Astrocyte (in vitro differentiated cells and primary cell): ENCODE results near the gene AFF3.

Experiments used
- EZH2 ChIP-seq: IDR thresholded peaks from 2 replicates; pipeline ENCODE4 v1.6.1; 2012; ENCODE audit warnings: mild to moderate bottlenecking, low read length, inconsistent platforms; ENCODE audit not compliant: insufficient read depth
- TF ChIP-seq, protein P1 (sequence below): IDR thresholded peaks from 2 replicates; pipeline ENCODE4 v1.5.1; 2011; ENCODE audit warnings: low read depth, mild to moderate bottlenecking, inconsistent platforms, low read length, moderate library complexity; ENCODE audit not compliant: insufficient read depth

DNA sequence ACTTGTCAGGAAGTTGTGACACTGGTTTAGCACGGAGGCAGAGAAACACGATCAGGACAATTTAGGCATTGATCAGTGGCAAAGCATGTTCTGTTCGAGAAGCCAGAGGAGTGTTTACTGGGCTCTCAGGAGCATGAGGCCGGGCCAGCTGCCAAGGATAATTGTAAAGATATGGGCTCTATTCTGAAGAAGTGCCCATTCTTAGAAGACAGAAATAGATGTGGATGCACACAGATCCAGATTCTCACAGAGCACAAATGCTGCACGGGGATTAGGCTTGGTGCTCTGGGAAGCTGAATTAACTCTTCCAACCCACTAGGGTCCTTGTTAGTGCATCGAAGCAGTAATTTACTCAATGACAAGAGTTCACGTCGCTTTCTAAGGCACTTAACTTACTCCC is 16.2 kb downstream of the AFF3 start:
- TF ChIP-seq, protein P1, sequence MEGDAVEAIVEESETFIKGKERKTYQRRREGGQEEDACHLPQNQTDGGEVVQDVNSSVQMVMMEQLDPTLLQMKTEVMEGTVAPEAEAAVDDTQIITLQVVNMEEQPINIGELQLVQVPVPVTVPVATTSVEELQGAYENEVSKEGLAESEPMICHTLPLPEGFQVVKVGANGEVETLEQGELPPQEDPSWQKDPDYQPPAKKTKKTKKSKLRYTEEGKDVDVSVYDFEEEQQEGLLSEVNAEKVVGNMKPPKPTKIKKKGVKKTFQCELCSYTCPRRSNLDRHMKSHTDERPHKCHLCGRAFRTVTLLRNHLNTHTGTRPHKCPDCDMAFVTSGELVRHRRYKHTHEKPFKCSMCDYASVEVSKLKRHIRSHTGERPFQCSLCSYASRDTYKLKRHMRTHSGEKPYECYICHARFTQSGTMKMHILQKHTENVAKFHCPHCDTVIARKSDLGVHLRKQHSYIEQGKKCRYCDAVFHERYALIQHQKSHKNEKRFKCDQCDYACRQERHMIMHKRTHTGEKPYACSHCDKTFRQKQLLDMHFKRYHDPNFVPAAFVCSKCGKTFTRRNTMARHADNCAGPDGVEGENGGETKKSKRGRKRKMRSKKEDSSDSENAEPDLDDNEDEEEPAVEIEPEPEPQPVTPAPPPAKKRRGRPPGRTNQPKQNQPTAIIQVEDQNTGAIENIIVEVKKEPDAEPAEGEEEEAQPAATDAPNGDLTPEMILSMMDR = no peak
- TF ChIP-seq EZH2 = no peak
